DND-41 (cell line): ENCODE measurements around the gene ADCK2.
A peak's percentile ranks its signal among the peaks of the same experiment; 100 is the strongest.
"Not testable (repeated sequence)": the region's sequence is repeated elsewhere in the genome, so short reads cannot be mapped to it uniquely, and the experiment has no call there.

Experiments used
- ATAC-seq: fragments of 200-7000 bp; cut with Tn5 transposase; 3 replicates; pipeline ENCODE4 v1.9.1; 2021; ENCODE audit warnings: low read depth; ENCODE audit not compliant: insufficient read depth
- DNase-seq: peaks from one replicate; pipeline ENCODE4 v3.0.0-alpha.2; 2020
- H2AFZ ChIP-seq: 2 replicates; pipeline ENCODE4 v1.6.0; 2012; ENCODE audit warnings: low read depth, low read length
- H3K27ac ChIP-seq: 2 replicates; pipeline ENCODE4 v1.5.1; 2012; ENCODE audit warnings: low read length, inconsistent platforms
- H3K27me3 ChIP-seq: fragments of 200-600 bp; sonication (generic); 2 replicates; pipeline ENCODE4 v1.6.0; 2012; ENCODE audit warnings: low read length, mild to moderate bottlenecking, inconsistent platforms; ENCODE audit not compliant: insufficient read depth, poor library complexity
- H3K36me3 ChIP-seq: 2 replicates; pipeline ENCODE4 v1.5.1; 2012; ENCODE audit warnings: low read length, inconsistent platforms; ENCODE audit not compliant: insufficient read depth
- H3K4me1 ChIP-seq: 2 replicates; pipeline ENCODE4 v1.5.1; 2012; ENCODE audit warnings: mild to moderate bottlenecking, low read length; ENCODE audit not compliant: insufficient read depth
- H3K4me2 ChIP-seq: 2 replicates; pipeline ENCODE4 v1.6.0; 2012; ENCODE audit warnings: mild to moderate bottlenecking, moderate library complexity, low read length, inconsistent platforms; ENCODE audit not compliant: insufficient read depth
- H3K4me3 ChIP-seq, 2 experiments: fragments of 200-600 bp in 1 of 2; shearing (Covaris generic) in 1 of 2; 2 replicates each; pipeline ENCODE4 v1.5.1; 2012 to 2016; ENCODE audit warnings: inconsistent platforms in 2 of 2, low read length in 2 of 2, mild to moderate bottlenecking in 2 of 2, low read depth in 1 of 2, moderate library complexity in 1 of 2
- H3K79me2 ChIP-seq: 2 replicates; pipeline ENCODE4 v1.6.0; 2012; ENCODE audit warnings: low read length, inconsistent platforms; ENCODE audit not compliant: insufficient read depth
- H3K9ac ChIP-seq: 2 replicates; pipeline ENCODE4 v1.6.0; 2012; ENCODE audit warnings: low read depth, mild to moderate bottlenecking, inconsistent platforms, low read length, moderate library complexity
- H3K9me3 ChIP-seq: 2 replicates; pipeline ENCODE4 v1.5.1; 2012; ENCODE audit warnings: low read length, moderate library complexity, mild to moderate bottlenecking, inconsistent platforms; ENCODE audit not compliant: insufficient read depth, severe bottlenecking
- H4K20me1 ChIP-seq: 2 replicates; pipeline ENCODE4 v1.6.0; 2012; ENCODE audit warnings: low read length; ENCODE audit not compliant: insufficient read depth
- EZH2 ChIP-seq: IDR thresholded peaks from 3 replicates; pipeline ENCODE4 v1.6.1; 2012; ENCODE audit warnings: borderline replicate concordance, low read depth, mild to moderate bottlenecking, moderate library complexity, low read length, inconsistent platforms; ENCODE audit not compliant: severe bottlenecking
- TF ChIP-seq, protein P1 (sequence below): IDR thresholded peaks from 2 replicates; pipeline ENCODE4 v1.5.1; 2012; ENCODE audit warnings: borderline replicate concordance, low read length, moderate library complexity, mild to moderate bottlenecking; ENCODE audit not compliant: poor library complexity, severe bottlenecking; ENCODE audit errors: extremely low read depth

The ADCK2 gene

DNA sequence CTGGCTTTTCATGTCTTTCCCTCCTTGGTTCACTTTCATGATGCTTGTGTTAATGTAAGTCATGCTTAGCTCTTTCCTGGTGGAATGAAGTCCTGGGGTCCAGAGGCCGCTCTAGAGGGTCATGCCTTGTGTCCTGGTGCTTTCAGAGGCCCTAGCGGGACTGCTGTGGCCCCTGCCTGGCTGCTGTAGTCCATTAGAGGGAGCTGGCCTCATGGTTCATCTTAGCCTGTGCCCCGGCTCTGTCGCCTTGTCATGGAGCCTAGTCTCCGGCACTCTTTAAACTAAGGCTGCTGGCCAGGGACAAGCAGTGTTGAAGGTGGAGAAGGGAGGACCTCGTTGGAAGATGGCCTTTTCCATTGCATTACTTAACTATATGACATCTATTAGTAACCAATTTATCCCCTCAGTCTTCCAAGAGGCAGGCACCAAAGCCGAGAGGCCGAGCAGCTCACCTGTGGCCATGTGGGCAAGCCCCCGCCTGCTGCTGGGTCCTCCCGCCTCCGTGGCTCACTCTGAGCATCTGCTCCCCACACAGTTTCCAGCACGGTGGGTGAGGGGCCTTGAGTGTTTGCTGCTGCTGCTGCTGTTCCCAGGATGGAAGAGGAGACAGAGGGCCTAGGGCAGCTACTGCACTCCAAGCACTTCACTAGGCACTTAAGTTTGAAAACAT lies 18.8 kb downstream of the ADCK2 start:
- H3K79me2 ChIP-seq: no peaks in the 10 kb centered on the region
- no peaks in the 10 kb centered on the region for H3K27me3 ChIP-seq
- H3K4me2 ChIP-seq: no peak overlapping the region
- peaks cover 48% of the 10 kb centered on the region for H3K36me3 ChIP-seq
- no peak for TF ChIP-seq EZH2
- TF ChIP-seq, protein P1, sequence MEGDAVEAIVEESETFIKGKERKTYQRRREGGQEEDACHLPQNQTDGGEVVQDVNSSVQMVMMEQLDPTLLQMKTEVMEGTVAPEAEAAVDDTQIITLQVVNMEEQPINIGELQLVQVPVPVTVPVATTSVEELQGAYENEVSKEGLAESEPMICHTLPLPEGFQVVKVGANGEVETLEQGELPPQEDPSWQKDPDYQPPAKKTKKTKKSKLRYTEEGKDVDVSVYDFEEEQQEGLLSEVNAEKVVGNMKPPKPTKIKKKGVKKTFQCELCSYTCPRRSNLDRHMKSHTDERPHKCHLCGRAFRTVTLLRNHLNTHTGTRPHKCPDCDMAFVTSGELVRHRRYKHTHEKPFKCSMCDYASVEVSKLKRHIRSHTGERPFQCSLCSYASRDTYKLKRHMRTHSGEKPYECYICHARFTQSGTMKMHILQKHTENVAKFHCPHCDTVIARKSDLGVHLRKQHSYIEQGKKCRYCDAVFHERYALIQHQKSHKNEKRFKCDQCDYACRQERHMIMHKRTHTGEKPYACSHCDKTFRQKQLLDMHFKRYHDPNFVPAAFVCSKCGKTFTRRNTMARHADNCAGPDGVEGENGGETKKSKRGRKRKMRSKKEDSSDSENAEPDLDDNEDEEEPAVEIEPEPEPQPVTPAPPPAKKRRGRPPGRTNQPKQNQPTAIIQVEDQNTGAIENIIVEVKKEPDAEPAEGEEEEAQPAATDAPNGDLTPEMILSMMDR: no peak
- H2AFZ ChIP-seq: no peak overlapping the region
- H4K20me1 ChIP-seq: no peaks in the 10 kb centered on the region
- H3K4me3 ChIP-seq: no peak overlapping the region
- peaks cover 11% of the 10 kb centered on the region for H3K4me1 ChIP-seq
- ATAC-seq: no peak
- DNase-seq: no peak
- H3K27ac ChIP-seq: no peak overlapping the region
- no peak overlapping the region for H3K9ac ChIP-seq
- no peaks in the 10 kb centered on the region for H3K9me3 ChIP-seq

DNA sequence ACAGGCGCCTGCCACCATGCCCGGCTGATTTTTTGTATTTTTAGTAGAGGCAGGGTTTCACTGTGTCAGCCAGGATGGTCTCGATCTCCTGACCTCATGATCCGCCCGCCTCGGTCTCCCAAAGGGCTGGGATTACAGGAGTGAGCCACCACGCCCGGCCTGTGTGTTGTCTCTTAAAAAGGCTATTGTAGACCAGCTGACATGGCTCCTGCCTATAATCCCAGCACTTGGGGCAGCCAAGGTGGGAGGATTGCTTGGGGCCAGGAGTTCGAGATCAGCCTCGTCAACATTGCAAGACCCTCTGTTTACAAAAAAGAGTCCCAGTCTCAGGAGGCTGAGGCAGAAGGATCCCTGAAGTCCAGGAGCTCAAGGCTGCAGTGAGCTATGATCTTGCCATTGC lies 21.1 kb downstream of the ADCK2 start:
- not testable (repeated sequence) for H3K4me2 ChIP-seq, H3K27me3 ChIP-seq, H3K9ac ChIP-seq, H2AFZ ChIP-seq, DNase-seq, H3K4me3 ChIP-seq, H3K9me3 ChIP-seq, H3K27ac ChIP-seq, ATAC-seq
- peaks cover 37% of the 10 kb centered on the region for H3K36me3 ChIP-seq
- peaks cover 21% of the 10 kb centered on the region for H3K79me2 ChIP-seq
- peaks cover 23% of the 10 kb centered on the region for H3K4me1 ChIP-seq
- H4K20me1 ChIP-seq: peaks cover 12% of the 10 kb centered on the region; the same call in 1 of the 2 replicates

DNA sequence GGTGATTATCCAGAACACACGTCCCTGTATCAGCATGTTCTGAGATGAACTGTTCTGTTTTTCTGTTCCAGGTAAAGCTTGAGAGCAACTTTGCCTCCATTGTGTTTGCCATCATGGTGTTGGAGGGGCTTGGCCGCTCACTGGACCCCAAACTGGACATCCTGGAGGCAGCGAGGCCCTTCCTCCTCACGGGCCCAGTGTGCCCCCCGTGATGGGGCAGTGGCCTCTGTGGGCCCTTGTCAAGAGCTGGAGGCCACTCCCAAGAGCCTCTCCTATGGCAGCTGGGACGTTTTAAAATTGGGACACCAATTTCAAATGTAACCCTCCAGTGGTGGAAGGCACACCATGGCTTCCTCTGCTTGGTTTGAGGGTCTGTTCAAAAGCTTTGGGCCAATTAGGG lies 21.8 kb downstream of the ADCK2 start:
- no peak overlapping the region for H3K4me2 ChIP-seq
- peaks cover 18% of the 10 kb centered on the region; the same call in 1 of the 2 replicates for H4K20me1 ChIP-seq
- H3K4me1 ChIP-seq: peaks cover 28% of the 10 kb centered on the region
- no peaks in the 10 kb centered on the region for H3K27me3 ChIP-seq
- no peak overlapping the region for H3K9ac ChIP-seq
- no peak overlapping the region for H3K27ac ChIP-seq
- no peak overlapping the region for H3K4me3 ChIP-seq
- H3K79me2 ChIP-seq: peaks cover 28% of the 10 kb centered on the region
- no peak for DNase-seq
- no peak overlapping the region for H2AFZ ChIP-seq
- no peak for TF ChIP-seq EZH2
- TF ChIP-seq, protein P1: no peak
- peaks cover 37% of the 10 kb centered on the region for H3K36me3 ChIP-seq
- ATAC-seq: no peak
- no peaks in the 10 kb centered on the region for H3K9me3 ChIP-seq

DNA sequence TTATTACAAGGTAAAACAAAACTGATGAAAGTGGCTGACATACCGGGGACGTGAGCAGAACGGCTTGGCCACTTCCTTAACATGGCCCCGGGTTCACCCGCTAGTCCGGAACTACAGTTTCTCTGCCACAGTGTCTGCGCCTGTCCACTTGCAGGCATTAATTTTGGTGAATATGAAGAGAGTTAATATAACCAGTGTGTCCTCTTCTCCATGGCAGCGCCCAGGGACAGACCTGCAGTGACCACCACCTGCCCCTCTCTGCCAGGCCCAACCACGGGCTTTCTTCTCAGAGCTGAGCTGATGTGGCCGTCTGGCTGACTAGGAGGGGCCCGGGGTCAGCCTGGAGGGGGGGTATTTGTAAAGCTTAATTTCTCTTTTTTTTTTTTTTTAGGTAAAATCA lies 22.6 kb downstream of the ADCK2 start:
- H3K4me1 ChIP-seq: peaks cover 31% of the 10 kb centered on the region
- TF ChIP-seq, protein P1: no peak
- TF ChIP-seq EZH2: no peak
- DNase-seq (no peak), ATAC-seq (no peak)
- H3K79me2 ChIP-seq: peaks cover 36% of the 10 kb centered on the region
- H2AFZ ChIP-seq: no peak overlapping the region
- no peaks in the 10 kb centered on the region for H3K9me3 ChIP-seq
- peaks cover 22% of the 10 kb centered on the region; the same call in 1 of the 2 replicates for H4K20me1 ChIP-seq
- no peak overlapping the region for H3K4me3 ChIP-seq
- peaks cover 33% of the 10 kb centered on the region for H3K36me3 ChIP-seq
- no peak overlapping the region for H3K27ac ChIP-seq
- no peaks in the 10 kb centered on the region for H3K27me3 ChIP-seq
- no peak overlapping the region for H3K4me2 ChIP-seq
- H3K9ac ChIP-seq: 0 out of 2 replicates have a peak overlapping the region, but pooled peaks have one; percentile 70
